NB4 (cell line): ENCODE measurements around the gene PROSER2.

Experiments used
- DNase-seq: peaks from one replicate; pipeline ENCODE4 v3.0.0; 2010; ENCODE audit warnings: low read depth
- H3K4me3 ChIP-seq: one replicate; pipeline ENCODE4 v1.5.1; 2011; ENCODE audit warnings: mild to moderate bottlenecking, low read depth, low read length, moderate library complexity
- CTCF ChIP-seq: IDR thresholded peaks from one replicate; pipeline ENCODE4 v1.5.1; 2012; ENCODE audit warnings: low read depth, low read length
- MYC ChIP-seq: IDR thresholded peaks from 2 replicates; pipeline ENCODE4 v1.6.1; 2011; ENCODE audit warnings: low read depth, low read length
- POLR2A ChIP-seq: IDR thresholded peaks from 2 replicates; pipeline ENCODE4 v1.6.1; 2011; ENCODE audit warnings: mild to moderate bottlenecking; ENCODE audit not compliant: insufficient read length; ENCODE audit errors: extremely low read depth
- TF ChIP-seq, protein P1 (sequence below): IDR thresholded peaks from 2 replicates; pipeline ENCODE4 v1.6.1; 2011; ENCODE audit warnings: low read depth, low read length

PROSER2 gene

GRCh38 chr10:11823122-11823988 is at the start of gene PROSER2:
PROSER2 (plus strand) TSS chr10:11823356; CDS start chr10:11852078, 28,722 bp downstream.
- TF ChIP-seq MYC (no peak), POLR2A (no peak), CTCF (no peak)
- TF ChIP-seq, protein P1, sequence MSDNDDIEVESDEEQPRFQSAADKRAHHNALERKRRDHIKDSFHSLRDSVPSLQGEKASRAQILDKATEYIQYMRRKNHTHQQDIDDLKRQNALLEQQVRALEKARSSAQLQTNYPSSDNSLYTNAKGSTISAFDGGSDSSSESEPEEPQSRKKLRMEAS, result no peak
- peak within 1 kb of the TSS; percentile 30 for H3K4me3 ChIP-seq
- DNase-seq, result peak; percentile 47

GRCh38 chr10:11773761-11774441 is 49.3 kb upstream of the PROSER2 start:
- DNase-seq, result no peak
- TF ChIP-seq POLR2A, result no peak
- TF ChIP-seq, protein P1, result no peak
- no peak for TF ChIP-seq CTCF
- no peak for TF ChIP-seq MYC
- no peak overlapping the region for H3K4me3 ChIP-seq

GRCh38 chr10:11775412-11775811 is 47.7 kb upstream of the PROSER2 start:
- DNase-seq, result no peak
- no peak overlapping the region for H3K4me3 ChIP-seq
- TF ChIP-seq MYC (no peak), POLR2A (no peak), CTCF (no peak)
- TF ChIP-seq, protein P1, result no peak

- no peak for DNase-seq
- H3K4me3 ChIP-seq, result no peak overlapping the region
- TF ChIP-seq POLR2A (no peak), MYC (no peak), CTCF (no peak)
- TF ChIP-seq, protein P1, result no peak
Observed at GRCh38 chr10:11776080-11776479, 47.1 kb upstream of the PROSER2 start.

DNA sequence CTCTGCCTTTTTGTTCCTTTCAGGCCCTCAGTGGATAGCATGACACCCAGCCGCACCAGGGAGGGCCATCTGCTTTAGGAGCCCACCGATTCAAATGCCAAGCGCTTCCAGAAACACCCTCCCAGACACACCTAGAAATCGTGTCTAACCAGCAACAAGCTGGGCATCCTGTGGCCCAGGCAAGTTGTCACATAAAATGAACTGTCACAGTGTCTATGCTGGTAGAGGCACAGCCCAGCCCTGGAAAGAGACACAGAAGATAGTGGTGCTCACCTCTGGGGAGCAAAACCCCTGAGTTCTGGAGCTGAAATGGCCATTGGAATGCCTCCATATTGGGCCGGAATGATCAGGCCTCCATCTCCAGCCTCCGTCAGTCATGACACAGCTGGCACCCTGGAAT is 42.0 kb upstream of the PROSER2 start:
- DNase-seq, result no peak
- H3K4me3 ChIP-seq, result no peak overlapping the region
- TF ChIP-seq POLR2A, result no peak
- no peak for TF ChIP-seq CTCF
- TF ChIP-seq, protein P1, result no peak
- no peak for TF ChIP-seq MYC
